Fibroblast of skin of left quadriceps (primary cell): Measurements from ENCODE around the gene CACNA1G.

Experiments used
- DNase-seq, 2 experiments: peaks; one replicate each; pipeline ENCODE4 v3.0.0-alpha.2; 2013; ENCODE audit warnings: low read depth in 2 of 2

The CACNA1G gene

DNA sequence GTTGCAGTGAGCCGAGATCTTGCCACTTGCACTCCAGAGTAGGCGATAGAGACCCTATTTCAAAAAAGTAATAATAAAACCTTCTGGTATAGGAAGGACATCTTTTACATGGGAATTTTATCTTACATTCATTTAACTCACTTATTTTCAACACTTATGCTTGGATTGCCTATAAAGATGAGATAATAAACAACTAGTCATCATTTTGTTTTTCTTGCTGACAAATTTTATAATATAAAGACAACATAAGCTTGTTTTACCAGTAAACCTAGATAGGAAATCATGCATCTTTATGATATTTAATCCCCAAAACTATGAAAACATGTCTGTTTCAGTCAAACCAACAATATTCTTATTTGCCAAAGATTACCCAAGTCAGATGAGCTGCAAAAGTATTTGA is 91.1 kb downstream of the CACNA1G start:
- no peak for DNase-seq

DNA sequence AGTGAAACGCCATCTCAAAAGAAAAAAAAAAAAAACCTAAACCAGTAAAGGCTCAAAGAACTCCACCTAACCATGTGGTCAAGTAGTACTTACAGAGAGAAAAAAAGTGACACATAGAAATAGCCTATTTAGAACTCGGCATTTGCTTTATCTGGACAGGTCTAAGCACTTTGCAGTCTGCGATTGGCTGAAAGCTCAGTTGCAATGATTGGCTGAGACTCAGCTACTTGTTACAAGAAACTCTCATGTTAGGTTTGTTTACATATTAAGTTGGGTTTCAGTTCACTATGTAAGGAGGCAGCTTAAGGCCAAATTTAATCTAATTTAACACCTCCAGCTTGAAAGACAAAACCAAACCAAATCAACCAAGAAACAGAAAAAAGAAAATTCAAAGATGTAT is 93.2 kb downstream of the CACNA1G start:
- no peak for DNase-seq

DNA sequence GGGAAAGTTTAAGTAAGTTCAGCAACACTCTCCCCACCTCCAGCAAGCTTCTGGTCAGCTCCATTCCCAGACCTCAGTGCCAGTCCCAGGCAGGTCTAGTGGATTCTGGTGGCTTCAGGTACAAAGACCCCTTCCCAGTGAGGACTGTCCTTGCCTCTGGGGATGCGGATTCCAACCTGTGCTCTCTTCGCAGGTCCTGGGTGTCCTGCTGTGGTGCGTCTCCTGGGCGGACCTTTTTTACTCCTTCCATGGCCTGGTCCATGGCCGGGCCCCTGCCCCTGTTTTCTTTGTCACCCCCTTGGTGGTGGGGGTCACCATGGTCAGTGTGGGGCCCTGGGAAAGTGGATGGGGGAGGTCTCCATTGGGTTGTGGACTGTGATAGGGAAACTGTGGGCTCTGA is 96.0 kb downstream of the CACNA1G start:
- no peak for DNase-seq

DNA sequence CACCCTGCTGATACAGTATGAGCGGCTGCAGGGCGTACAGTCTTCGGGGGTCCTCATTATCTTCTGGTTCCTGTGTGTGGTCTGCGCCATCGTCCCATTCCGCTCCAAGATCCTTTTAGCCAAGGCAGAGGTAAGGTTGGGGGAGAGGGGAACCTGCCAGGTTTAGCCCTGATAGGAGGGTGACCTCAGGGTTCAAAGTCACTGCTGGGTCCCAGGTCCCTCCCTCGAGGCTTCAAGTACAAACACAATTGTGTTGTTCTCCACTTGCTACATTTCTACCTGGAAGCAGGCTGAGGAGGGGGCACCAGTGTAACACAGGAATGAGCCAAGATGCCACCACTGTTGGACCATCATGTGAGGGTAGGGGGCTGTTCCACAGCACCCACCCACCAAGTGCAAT is 96.5 kb downstream of the CACNA1G start:
- no peak for DNase-seq

DNA sequence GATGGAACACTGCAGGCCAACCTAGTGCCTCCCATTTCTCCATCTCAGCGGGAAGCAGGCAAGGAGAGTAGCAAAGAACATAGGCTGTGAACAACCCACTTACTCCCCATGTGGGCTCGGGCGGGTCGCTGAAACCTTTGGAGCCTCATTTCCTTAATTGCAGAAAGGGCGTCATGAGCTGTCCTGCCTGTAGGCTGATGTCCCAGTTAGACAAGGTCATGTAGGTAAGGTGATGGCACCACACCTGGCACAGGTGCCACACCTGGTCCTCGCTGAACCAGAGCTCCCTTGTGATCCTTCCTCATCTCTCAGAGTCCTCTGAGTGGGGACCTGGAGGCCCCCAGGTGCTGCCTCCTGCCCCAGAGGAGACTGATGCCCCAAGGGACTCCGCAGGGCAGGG is 97.1 kb downstream of the CACNA1G start:
- no peak for DNase-seq

DNA sequence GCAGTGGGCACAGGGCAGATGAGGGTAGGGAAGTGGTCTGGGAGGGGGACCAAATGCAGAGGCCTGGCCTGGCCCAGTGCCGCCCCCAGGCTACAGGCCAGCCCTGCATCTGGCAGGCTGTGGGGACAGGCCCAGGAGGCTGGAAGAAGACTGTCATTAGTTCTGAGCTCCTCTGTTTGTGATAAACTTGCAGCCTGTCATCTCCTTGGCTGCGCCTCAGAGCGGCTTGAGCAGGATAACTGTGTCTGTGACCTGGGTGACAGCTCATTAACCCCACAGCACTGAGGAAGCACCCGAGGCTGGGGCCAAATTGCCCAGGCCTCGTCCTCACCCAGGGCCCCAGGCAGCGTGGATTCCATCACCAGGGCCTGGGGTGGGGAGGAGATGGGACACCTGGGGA is 98.1 kb downstream of the CACNA1G start:
- DNase-seq = no peak

DNA sequence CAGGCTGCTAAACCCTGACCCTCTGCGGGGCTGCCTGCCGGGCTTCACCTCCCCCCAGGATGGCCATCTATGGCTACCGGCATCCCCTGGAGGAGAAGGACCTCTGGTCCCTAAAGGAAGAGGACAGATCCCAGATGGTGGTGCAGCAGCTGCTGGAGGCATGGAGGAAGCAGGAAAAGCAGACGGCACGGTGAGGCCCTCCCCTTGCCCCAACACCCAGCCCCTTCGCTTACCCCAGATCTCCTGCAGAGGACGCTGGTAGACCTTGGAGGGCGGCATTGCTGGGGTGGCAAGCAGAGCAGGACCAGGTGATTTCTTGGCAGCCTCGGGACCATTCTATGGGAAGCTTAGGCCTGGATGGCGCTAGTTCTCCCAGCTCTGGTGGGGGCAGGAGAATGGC is 98.7 kb downstream of the CACNA1G start:
- no peak for DNase-seq

DNA sequence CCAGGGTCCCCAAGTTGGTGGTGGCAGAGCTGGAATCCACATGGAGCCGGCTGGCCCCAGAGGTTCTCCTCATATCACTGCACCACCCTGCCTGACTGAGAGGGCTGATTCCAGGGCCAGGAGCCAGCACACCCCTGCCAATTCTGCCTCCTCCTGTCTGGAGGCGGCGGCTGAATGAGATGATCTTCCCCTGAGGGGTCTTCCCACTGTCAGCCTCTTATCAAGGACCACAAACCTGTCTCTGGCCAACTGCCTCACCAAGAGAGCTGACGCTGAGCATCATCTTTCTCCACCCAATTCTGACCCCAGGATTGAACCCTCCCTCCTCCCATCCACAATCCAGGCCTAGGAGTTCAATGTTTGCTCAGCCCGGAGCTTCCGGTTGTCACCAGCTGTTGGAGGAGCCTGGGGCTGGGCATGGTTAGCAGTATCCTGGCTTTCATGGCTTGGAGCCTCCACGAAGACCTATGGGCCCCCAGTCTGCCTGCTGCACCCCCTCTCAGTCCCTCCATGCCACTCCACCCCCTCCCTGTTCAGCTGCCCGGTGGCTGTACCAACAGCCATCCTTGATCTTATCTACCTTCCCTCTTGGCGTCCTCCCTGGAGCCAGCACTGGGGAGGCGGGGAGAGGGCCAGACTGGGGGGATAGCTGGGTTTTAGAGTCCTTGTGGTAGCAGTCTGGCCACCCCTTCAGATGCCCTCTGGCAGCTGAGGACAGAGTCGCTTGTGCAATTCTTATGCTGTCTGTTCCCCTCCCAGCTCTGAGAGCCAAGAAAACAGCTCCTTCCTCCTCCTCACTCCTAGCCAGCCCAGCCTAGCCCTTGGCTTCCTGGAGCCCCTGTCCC is 99.7 kb downstream of the CACNA1G start:
- no peak for DNase-seq

DNA sequence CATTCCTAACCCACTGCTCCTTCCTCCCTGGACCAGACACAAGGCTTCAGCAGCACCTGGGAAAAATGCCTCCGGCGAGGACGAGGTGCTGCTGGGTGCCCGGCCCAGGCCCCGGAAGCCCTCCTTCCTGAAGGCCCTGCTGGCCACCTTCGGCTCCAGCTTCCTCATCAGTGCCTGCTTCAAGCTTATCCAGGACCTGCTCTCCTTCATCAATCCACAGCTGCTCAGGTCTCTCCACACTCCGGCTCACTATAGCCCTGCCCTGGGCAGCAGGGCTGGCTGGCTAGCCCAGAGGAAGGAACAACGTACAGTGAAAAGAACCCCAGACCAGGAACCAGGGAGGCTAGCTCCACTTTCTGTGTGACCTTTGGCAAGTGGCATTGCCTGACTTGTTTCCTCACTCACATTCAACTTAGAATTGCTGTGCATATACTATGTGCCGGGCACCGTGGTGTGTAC is 100.4 kb downstream of the CACNA1G start:
- no peak for DNase-seq

DNA sequence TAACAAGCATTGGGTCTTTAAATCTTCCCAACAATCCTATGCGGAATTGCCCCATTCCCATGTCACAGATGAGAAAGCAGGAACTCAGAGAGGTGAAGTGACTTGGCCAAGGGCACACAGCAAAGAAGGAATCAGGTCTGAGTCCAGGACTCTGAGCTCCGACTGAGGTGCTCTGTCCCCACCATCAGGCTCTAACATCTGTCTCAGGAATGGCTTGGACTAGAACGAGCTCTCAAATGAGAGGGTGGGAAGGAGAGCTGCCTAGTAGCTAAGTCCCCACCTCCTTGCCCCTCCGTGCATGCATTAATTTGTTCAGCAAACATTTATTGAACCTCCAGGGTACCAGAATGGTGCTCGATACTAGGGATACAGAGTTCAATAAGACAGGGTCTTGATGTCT is 100.8 kb downstream of the CACNA1G start:
- DNase-seq = no peak

DNA sequence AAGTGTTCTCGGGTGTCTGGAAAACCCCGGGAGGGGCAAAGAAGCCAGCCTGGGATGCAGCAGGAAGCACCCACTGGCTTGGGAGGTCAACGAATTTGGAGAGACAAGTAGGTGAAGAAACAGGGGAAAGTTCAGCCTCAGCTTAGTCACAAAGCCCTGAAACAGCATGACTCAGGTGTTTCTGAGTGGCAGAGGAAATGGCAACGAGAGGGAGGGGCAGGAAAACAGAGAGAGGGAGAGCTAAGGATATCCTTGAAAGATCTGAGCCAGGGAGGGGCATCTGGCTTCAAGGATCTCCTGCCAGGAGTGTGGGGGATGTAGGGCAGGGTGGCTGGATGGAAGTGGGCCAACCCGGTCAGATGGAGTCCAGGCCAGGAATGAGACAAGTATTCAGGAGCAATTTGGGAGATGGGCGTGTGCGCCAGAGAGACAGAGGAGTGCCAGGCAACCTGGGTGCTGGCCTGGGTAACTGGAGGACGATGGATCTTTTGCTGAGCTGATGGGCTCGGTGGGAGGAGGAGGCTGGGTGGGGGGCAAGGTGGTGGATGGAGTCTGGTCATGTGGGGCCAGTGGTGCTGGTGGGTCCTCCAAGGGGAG is 101.4 kb downstream of the CACNA1G start:
- DNase-seq = peak; percentile 47 to 54

DNA sequence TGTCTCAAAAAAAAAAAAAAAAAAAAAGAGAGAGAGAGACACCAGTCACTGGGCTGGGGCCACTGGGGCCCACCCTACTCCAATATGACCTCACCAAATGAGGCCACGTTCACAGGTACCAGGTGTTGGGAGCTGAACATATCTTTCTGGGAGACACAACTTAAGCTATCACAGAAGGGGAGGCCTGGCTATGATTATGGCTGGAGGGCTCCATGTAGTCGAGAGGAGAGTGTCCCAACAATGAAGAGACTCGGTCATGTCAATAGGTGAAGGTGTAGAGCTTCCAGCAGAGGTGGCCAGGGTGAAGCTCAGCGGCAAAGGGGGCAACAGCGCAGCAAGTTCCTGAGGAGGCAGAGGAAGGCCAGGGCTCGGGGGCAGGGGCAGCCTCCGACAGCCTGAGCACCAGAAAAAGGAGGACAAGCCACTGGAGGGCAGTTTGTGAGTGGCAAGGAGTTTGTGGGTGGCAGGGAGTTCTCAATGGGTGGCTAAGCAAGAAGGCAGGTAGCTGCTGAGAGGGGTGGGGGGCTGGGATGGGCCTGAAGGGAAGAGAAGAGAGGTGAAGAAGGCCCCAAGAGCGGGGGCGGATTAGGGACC is 102.2 kb downstream of the CACNA1G start:
- no peak for DNase-seq

DNA sequence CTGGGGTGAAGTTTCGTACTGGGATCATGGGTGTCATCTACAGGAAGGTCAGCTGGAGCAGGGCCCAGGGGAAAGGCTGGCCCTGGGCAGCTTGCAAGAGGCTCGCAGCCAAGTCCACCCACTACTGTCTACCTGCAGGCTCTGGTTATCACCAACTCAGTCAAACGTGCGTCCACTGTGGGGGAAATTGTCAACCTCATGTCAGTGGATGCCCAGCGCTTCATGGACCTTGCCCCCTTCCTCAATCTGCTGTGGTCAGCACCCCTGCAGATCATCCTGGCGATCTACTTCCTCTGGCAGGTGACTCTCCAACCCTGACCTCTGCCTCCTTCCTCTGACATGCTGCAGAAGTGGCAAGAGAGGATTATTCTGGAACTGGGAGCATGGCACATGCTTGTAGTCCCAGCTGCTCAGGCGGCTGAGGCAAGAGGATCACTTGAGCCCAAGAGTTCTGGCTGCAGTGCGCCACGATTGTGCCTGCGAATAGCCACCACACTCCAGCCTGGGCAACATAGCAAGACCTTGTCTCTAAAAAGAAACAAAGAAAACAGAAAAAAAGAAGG is 103.4 kb downstream of the CACNA1G start:
- no peak for DNase-seq

DNA sequence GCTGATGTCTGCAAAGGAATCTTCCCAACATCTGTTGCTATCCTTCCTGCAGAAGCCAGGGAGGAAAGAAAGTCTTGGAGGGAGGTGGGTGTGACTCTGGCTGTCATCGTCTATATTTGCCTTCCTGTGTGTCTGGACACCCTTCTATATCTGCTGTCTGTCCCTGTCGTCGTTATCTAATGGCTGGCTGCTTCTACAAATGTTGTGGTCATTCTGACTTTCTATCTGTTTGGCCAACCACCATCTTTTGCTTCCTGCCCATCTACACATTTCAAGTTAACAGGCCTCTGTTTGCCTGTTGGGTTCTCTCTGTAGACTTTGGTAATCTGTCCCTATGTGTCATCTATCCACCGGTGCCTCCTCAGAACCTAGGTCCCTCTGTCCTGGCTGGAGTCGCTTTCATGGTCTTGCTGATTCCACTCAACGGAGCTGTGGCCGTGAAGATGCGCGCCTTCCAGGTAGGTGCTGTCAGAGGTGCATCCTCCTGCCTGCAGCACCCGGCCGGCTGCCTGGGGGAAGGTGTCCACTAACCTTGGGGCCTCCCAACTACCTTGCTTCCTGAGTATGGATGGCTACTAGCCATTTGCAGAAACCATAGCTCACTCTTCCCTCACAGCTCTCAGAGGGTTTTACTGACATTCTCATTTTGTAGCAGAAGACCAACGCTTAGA is 104.4 kb downstream of the CACNA1G start:
- DNase-seq = no peak

DNA sequence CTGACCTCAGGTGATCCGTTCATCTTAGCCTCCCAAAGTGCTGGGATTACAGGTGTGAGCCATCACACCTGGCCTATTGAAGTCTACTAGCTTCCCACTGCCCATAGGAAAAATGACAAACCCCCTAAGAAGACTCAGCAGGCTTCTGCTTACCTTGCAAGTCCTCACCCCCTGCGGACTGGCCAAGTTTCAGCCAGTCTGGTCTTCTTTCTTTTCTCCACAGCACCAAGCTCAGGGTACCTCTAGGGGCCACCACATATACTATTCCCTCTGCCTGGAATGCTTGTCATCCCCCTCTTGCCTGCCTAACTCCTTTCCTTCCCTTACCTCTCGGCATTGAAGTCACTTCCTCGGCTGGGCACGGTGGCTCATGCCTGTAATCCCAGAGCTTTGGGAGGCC is 105.3 kb downstream of the CACNA1G start:
- DNase-seq = no peak

DNA sequence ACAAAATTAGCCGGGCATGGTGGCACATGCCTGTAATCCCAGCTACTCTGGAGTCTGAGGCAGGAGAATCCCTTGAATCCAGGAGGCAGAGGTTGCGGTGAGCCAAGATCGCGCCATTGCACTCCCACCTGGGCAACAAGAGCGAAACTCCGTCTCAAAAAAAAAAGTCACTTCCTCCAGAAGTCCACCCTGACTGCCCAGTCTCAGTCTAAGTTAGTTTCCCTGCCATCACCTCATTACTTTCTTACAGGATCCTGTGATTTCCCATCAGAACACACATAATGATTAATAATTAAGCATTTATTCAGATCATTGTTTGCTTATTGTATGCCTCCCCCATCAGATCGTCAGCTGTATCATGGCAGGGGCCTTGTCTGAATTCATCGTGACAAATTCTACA is 105.8 kb downstream of the CACNA1G start:
- no peak for DNase-seq

DNA sequence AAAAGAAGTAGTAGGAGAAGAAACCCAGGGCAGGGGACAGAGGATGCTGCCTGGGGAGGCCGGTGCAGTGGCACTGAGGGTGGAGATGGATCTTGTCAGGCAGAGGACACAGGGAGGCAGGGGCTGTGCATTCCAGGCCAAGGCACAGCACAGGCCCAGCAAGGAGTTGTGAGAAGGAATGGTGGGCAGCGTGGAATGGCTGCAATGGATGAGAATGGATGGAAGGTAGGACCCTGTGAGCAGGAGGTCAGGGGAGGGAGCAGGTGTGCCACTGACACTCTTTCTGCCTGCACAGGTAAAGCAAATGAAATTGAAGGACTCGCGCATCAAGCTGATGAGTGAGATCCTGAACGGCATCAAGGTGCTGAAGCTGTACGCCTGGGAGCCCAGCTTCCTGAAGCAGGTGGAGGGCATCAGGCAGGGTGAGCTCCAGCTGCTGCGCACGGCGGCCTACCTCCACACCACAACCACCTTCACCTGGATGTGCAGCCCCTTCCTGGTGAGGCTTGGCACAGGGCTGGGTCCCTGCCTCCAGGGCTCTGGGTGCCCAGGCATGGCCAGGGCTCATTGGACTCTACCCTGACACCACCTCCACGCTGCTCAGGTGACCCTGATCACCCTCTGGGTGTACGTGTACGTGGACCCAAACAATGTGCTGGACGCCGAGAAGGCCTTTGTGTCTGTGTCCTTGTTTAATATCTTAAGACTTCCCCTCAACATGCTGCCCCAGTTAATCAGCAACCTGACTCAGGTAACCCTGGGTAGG is 106.9 kb downstream of the CACNA1G start:
- no peak for DNase-seq

DNA sequence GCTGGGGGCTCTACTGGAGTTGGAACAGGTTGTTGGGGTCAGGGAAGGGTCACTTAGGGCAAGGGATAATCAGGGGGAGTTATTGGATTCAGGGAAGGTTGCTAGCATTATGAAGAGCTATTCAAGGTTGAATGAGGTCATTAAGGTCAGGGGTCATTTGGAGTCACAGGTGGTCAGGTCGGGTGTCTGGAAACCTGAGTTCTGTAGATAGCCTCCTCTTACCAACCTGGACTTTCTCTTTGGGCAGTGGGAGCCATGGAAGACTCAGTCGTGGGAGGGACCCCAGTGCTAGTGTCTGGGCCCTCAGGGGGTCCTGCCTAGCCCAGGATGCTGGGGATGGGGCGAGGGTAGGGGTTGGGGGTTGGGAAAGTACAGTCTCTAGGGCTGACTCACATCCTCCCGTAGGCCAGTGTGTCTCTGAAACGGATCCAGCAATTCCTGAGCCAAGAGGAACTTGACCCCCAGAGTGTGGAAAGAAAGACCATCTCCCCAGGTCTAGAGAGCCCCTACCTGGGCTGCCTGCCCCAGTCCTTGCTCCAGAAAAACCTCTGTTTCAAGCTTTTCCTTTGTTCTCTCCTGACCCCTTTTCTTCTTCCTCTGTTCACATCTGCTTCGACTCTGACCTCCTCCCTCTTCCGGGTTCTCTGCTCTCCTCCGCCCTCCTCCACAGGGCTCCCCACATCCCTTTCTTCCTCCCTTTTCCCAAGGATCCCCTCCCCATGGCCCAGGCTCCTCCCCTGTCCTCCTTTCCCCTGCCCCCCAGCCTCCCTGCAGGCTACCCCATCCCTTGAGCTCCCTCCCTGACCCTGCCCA is 107.7 kb downstream of the CACNA1G start:
- DNase-seq = no peak

DNA sequence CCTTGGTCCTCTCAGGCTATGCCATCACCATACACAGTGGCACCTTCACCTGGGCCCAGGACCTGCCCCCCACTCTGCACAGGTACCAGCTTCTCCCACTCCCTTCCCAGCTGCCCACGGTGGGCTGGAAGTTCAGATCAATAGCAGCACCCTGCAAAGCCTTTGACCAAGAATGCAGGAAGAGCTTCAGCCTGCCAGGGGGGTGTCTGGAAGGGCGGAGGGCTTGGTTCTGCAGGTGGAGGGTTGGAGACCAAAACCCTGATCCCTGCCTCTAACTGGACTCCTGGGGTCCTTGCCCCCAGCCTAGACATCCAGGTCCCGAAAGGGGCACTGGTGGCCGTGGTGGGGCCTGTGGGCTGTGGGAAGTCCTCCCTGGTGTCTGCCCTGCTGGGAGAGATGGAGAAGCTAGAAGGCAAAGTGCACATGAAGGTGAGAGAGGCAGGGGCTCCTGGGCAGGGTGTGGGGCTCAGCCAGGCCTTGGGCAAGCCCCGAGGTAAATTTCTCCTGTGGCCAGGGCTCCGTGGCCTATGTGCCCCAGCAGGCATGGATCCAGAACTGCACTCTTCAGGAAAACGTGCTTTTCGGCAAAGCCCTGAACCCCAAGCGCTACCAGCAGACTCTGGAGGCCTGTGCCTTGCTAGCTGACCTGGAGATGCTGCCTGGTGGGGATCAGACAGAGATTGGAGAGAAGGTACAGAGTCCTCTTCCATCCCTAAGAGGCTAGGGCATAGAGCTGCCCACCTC is 108.5 kb downstream of the CACNA1G start:
- DNase-seq = no peak

DNA sequence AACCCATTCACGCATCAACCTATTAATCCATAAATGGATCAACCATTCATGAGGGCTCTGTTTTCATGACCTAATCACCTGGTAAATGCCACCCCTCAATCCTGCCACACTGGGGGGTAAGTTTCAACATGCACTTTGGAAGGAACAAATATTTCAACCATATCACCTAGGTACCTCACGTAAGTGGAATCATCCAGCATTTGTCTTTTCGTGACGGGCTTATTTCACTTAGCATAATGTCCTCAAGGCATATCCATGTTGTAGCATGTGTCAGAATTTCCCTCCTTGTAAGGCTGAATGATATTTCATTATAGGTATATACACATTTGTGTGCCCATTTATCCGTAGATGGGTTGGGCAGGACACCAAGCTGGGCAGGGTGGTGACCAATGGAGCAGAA is 111.6 kb downstream of the CACNA1G start:
- no peak for DNase-seq
